WTC11 (cell line): Measurements from ENCODE around the gene HSD17B12. TPM values are rescaled to one million over a fixed set of nuclear protein-coding genes. Genes with fewer than 3 reads are reported as not detected.

Experiments
- ATAC-seq: fragments of 200-7000 bp; cut with Tn5 transposase; 2 replicates; pipeline ENCODE4 v1.10.0; 2021; ENCODE audit warnings: mild to moderate bottlenecking, moderate library complexity
- CTCF ChIA-PET: fragments of 300-600 bp; sonication (Branson Sonifier 250); formaldehyde crosslinking; loops from one replicate; lab custom pipeline; 2021; ENCODE audit warnings: antibody characterized with exemption; lab: Charles Lee
- POLR2A ChIA-PET: fragments of 350-600 bp; sonication (Branson Sonifier 250); formaldehyde crosslinking; loops from one replicate; lab custom pipeline; 2021; ENCODE audit warnings: antibody characterized with exemption; lab: Charles Lee
- DNase-seq: peaks from one replicate; pipeline ENCODE4 v3.0.0; 2021; ENCODE audit warnings: low spot score
- H3K27ac Mint-ChIP-seq: 2 replicates; pipeline ENCODE4 v1.8.0; 2021; ENCODE audit warnings: mixed read lengths
- H3K27me3 Mint-ChIP-seq: 2 replicates; pipeline ENCODE4 v1.8.0; 2021; ENCODE audit warnings: low read depth, mild to moderate bottlenecking, moderate library complexity, mixed read lengths
- H3K36me3 Mint-ChIP-seq: 2 replicates; pipeline ENCODE4 v1.8.0; 2021; ENCODE audit warnings: mixed read lengths
- H3K4me1 Mint-ChIP-seq: 2 replicates; pipeline ENCODE4 v1.8.0; 2022; ENCODE audit warnings: mixed read lengths
- H3K4me3 Mint-ChIP-seq: 2 replicates; pipeline ENCODE4 v1.8.0; 2021; ENCODE audit warnings: mild to moderate bottlenecking, moderate library complexity, mixed read lengths
- H3K9me3 Mint-ChIP-seq: 2 replicates; pipeline ENCODE4 v1.8.0; 2021; ENCODE audit warnings: mixed read lengths
- ATF1 ChIP-seq: sonication (generic); formaldehyde crosslinking; IDR thresholded peaks from 2 replicates; pipeline ENCODE4 v1.8.1; 2023; ENCODE audit warnings: mild to moderate bottlenecking, moderate library complexity, missing genetic modification reagents
- CREM ChIP-seq: sonication (generic); formaldehyde crosslinking; IDR thresholded peaks from 2 replicates; pipeline ENCODE4 v1.8.1; 2022; ENCODE audit warnings: mild to moderate bottlenecking, missing genetic modification reagents, moderate library complexity
- ELF4 ChIP-seq: sonication (generic); formaldehyde crosslinking; IDR thresholded peaks from 2 replicates; pipeline ENCODE4 v1.8.1; 2022; ENCODE audit warnings: low read depth, mild to moderate bottlenecking, moderate library complexity, missing genetic modification reagents
- GABPB1 ChIP-seq: sonication (generic); formaldehyde crosslinking; IDR thresholded peaks from 2 replicates; pipeline ENCODE4 v1.8.1; 2023; ENCODE audit warnings: mild to moderate bottlenecking, missing genetic modification reagents
- GRHL2 ChIP-seq: fragments of 250-450 bp; sonication (Bioruptor Pico); IDR thresholded peaks from 2 replicates; pipeline ENCODE4 v1.8.0; 2022; ENCODE audit warnings: mild to moderate bottlenecking, moderate library complexity; ENCODE audit not compliant: insufficient replicate concordance, severe bottlenecking
- GTF2I ChIP-seq: fragments of 250-450 bp; sonication (Bioruptor Pico); conservative IDR thresholded peaks from 2 replicates; pipeline ENCODE4 v1.4.0; 2021; ENCODE audit warnings: mild to moderate bottlenecking
- NR2C2 ChIP-seq: sonication (generic); formaldehyde crosslinking; IDR thresholded peaks from 2 replicates; pipeline ENCODE4 v1.8.0; 2022; ENCODE audit warnings: mild to moderate bottlenecking, missing genetic modification reagents
- OVOL2 ChIP-seq: fragments of 250-450 bp; sonication (Bioruptor Pico); IDR thresholded peaks from 2 replicates; pipeline ENCODE4 v1.9.0; 2021; ENCODE audit warnings: mild to moderate bottlenecking, borderline replicate concordance
- TP53 ChIP-seq: sonication (generic); formaldehyde crosslinking; IDR thresholded peaks from 2 replicates; pipeline ENCODE4 v1.8.1; 2023; ENCODE audit warnings: mild to moderate bottlenecking, missing genetic modification reagents
- ZNF121 ChIP-seq: sonication (generic); formaldehyde crosslinking; IDR thresholded peaks from 2 replicates; pipeline ENCODE4 v1.8.0; 2023; ENCODE audit warnings: missing genetic modification reagents
- total RNA-seq: library from RNA; stranded (reverse); gene quantifications from 3 replicates; pipeline ENCODE4 v1.2.3, GENCODE V29; 2021
- TF ChIP-seq, protein P1 (sequence below): sonication (generic); formaldehyde crosslinking; IDR thresholded peaks from 2 replicates; pipeline ENCODE4 v1.8.0; 2022; ENCODE audit warnings: mild to moderate bottlenecking, missing genetic modification reagents
- TF ChIP-seq, protein P2 (sequence below): sonication (generic); formaldehyde crosslinking; IDR thresholded peaks from 2 replicates; pipeline ENCODE4 v1.8.1; 2023; ENCODE audit warnings: mild to moderate bottlenecking, missing genetic modification reagents, moderate library complexity
- TF ChIP-seq, protein P3 (sequence below): sonication (generic); formaldehyde crosslinking; IDR thresholded peaks from 2 replicates; pipeline ENCODE4 v1.8.0; 2023; ENCODE audit warnings: mild to moderate bottlenecking, missing genetic modification reagents
- TF ChIP-seq, protein P4 (sequence below): sonication (generic); formaldehyde crosslinking; IDR thresholded peaks from 2 replicates; pipeline ENCODE4 v1.8.1; 2023; ENCODE audit warnings: mild to moderate bottlenecking, missing genetic modification reagents, borderline replicate concordance
- TF ChIP-seq, protein P5 (sequence below): fragments of 250-450 bp; sonication (Bioruptor Pico); IDR thresholded peaks from 2 replicates; pipeline ENCODE4 v1.9.0; 2021; ENCODE audit warnings: mild to moderate bottlenecking, borderline replicate concordance

The HSD17B12 gene
- total RNA-seq, 1 experiment from 2014 or later: 149 TPM

DNA sequence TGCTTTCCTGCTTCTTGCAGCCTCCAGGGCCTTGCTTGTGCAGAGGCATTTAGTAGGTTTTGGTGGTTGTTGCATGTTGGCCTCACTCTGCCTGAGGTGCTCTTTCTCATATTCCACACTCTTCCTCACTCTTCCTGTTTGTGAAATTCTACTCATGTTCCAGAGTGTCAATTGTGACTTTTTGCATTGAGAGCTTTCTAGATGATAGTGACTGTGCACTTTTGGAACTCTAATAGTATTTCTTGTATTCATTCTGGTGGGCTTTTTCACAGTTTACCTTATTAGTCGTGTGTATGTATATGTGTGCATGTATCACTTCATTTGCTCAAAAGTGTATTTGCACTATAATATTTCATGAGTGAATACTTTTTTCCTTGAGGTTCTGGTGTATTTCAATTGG lies 11.3 kb downstream of the HSD17B12 start:
- ChIA-PET POLR2A (no interaction called here), CTCF (no interaction called here)
- ATAC-seq: no peak
- H3K27me3 Mint-ChIP-seq: no peaks in the 10 kb centered on the region
- peaks cover 10% of the 10 kb centered on the region for H3K36me3 Mint-ChIP-seq
- H3K27ac Mint-ChIP-seq: no peak overlapping the region
- TF ChIP-seq GABPB1 (CRISPR knock-in tag) (no peak), ZNF121 (no peak)
- H3K9me3 Mint-ChIP-seq: no peaks in the 10 kb centered on the region
- H3K4me1 Mint-ChIP-seq: peaks cover 24% of the 10 kb centered on the region
- H3K4me3 Mint-ChIP-seq: no peak overlapping the region
- DNase-seq: no peak

DNA sequence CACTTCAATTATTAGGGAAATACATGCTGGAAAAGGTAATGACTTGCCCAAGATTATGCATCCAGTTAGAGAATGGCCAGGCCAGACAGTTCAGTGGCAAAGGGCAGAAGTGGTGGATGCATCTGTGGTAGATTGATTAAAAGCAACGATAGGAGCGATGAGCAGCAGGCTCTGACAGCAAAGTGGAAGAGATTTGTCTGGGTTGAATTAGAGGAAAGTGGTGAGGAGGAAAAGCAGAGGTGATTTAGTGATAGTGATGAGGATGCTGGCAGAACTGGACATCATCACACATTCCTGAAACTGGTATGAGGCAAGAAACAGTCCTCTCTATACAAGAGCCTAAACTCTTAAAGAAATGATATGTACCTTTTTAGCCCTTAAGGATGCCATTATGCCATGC lies 12.5 kb downstream of the HSD17B12 start:
- POLR2A ChIA-PET: no interaction called here
- Mint-ChIP-seq H3K36me3 (peaks cover 10% of the 10 kb centered on the region), H3K9me3 (no peaks in the 10 kb centered on the region), H3K27ac (no peak overlapping the region)
- TF ChIP-seq ATF1 (CRISPR knock-in tag): no peak
- no peak for TF ChIP-seq OVOL2
- TF ChIP-seq GRHL2 (CRISPR knock-in tag): no peak
- TF ChIP-seq, protein P1, sequence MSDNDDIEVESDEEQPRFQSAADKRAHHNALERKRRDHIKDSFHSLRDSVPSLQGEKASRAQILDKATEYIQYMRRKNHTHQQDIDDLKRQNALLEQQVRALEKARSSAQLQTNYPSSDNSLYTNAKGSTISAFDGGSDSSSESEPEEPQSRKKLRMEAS (CRISPR knock-in tag): no peak
- no peak for TF ChIP-seq NR2C2
- TF ChIP-seq ELF4: no peak
- no peak for TF ChIP-seq CREM (CRISPR knock-in tag)
- TF ChIP-seq, protein P2, sequence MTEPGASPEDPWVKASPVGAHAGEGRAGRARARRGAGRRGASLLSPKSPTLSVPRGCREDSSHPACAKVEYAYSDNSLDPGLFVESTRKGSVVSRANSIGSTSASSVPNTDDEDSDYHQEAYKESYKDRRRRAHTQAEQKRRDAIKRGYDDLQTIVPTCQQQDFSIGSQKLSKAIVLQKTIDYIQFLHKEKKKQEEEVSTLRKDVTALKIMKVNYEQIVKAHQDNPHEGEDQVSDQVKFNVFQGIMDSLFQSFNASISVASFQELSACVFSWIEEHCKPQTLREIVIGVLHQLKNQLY (CRISPR knock-in tag): no peak
- no peak for TF ChIP-seq GTF2I (CRISPR knock-in tag)
- TF ChIP-seq, protein P3, sequence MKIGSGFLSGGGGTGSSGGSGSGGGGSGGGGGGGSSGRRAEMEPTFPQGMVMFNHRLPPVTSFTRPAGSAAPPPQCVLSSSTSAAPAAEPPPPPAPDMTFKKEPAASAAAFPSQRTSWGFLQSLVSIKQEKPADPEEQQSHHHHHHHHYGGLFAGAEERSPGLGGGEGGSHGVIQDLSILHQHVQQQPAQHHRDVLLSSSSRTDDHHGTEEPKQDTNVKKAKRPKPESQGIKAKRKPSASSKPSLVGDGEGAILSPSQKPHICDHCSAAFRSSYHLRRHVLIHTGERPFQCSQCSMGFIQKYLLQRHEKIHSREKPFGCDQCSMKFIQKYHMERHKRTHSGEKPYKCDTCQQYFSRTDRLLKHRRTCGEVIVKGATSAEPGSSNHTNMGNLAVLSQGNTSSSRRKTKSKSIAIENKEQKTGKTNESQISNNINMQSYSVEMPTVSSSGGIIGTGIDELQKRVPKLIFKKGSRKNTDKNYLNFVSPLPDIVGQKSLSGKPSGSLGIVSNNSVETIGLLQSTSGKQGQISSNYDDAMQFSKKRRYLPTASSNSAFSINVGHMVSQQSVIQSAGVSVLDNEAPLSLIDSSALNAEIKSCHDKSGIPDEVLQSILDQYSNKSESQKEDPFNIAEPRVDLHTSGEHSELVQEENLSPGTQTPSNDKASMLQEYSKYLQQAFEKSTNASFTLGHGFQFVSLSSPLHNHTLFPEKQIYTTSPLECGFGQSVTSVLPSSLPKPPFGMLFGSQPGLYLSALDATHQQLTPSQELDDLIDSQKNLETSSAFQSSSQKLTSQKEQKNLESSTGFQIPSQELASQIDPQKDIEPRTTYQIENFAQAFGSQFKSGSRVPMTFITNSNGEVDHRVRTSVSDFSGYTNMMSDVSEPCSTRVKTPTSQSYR (CRISPR knock-in tag): no peak
- TF ChIP-seq, protein P4, sequence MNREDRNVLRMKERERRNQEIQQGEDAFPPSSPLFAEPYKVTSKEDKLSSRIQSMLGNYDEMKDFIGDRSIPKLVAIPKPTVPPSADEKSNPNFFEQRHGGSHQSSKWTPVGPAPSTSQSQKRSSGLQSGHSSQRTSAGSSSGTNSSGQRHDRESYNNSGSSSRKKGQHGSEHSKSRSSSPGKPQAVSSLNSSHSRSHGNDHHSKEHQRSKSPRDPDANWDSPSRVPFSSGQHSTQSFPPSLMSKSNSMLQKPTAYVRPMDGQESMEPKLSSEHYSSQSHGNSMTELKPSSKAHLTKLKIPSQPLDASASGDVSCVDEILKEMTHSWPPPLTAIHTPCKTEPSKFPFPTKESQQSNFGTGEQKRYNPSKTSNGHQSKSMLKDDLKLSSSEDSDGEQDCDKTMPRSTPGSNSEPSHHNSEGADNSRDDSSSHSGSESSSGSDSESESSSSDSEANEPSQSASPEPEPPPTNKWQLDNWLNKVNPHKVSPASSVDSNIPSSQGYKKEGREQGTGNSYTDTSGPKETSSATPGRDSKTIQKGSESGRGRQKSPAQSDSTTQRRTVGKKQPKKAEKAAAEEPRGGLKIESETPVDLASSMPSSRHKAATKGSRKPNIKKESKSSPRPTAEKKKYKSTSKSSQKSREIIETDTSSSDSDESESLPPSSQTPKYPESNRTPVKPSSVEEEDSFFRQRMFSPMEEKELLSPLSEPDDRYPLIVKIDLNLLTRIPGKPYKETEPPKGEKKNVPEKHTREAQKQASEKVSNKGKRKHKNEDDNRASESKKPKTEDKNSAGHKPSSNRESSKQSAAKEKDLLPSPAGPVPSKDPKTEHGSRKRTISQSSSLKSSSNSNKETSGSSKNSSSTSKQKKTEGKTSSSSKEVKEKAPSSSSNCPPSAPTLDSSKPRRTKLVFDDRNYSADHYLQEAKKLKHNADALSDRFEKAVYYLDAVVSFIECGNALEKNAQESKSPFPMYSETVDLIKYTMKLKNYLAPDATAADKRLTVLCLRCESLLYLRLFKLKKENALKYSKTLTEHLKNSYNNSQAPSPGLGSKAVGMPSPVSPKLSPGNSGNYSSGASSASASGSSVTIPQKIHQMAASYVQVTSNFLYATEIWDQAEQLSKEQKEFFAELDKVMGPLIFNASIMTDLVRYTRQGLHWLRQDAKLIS: no peak
- no peak for TF ChIP-seq GABPB1 (CRISPR knock-in tag)
- TF ChIP-seq TP53 (CRISPR knock-in tag): no peak
- TF ChIP-seq, protein P5, sequence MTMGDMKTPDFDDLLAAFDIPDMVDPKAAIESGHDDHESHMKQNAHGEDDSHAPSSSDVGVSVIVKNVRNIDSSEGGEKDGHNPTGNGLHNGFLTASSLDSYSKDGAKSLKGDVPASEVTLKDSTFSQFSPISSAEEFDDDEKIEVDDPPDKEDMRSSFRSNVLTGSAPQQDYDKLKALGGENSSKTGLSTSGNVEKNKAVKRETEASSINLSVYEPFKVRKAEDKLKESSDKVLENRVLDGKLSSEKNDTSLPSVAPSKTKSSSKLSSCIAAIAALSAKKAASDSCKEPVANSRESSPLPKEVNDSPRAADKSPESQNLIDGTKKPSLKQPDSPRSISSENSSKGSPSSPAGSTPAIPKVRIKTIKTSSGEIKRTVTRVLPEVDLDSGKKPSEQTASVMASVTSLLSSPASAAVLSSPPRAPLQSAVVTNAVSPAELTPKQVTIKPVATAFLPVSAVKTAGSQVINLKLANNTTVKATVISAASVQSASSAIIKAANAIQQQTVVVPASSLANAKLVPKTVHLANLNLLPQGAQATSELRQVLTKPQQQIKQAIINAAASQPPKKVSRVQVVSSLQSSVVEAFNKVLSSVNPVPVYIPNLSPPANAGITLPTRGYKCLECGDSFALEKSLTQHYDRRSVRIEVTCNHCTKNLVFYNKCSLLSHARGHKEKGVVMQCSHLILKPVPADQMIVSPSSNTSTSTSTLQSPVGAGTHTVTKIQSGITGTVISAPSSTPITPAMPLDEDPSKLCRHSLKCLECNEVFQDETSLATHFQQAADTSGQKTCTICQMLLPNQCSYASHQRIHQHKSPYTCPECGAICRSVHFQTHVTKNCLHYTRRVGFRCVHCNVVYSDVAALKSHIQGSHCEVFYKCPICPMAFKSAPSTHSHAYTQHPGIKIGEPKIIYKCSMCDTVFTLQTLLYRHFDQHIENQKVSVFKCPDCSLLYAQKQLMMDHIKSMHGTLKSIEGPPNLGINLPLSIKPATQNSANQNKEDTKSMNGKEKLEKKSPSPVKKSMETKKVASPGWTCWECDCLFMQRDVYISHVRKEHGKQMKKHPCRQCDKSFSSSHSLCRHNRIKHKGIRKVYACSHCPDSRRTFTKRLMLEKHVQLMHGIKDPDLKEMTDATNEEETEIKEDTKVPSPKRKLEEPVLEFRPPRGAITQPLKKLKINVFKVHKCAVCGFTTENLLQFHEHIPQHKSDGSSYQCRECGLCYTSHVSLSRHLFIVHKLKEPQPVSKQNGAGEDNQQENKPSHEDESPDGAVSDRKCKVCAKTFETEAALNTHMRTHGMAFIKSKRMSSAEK: no peak
- TF ChIP-seq, all 79 proteins: peak for 0
- H3K27me3 Mint-ChIP-seq: no peaks in the 10 kb centered on the region
- H3K4me3 Mint-ChIP-seq: no peak overlapping the region
- CTCF ChIA-PET: no interaction called here
- no peak for ATAC-seq
- H3K4me1 Mint-ChIP-seq: peaks cover 20% of the 10 kb centered on the region
- DNase-seq: no peak
